GM19099 (cell line): ENCODE results near the gene ARHGAP15.

Source experiments
- POLR2A ChIP-seq: IDR thresholded peaks from 3 replicates; pipeline ENCODE4 v1.6.1; 2011; ENCODE audit warnings: low read depth; ENCODE audit not compliant: insufficient read length; ENCODE audit errors: extremely low read depth

ARHGAP15 gene

DNA sequence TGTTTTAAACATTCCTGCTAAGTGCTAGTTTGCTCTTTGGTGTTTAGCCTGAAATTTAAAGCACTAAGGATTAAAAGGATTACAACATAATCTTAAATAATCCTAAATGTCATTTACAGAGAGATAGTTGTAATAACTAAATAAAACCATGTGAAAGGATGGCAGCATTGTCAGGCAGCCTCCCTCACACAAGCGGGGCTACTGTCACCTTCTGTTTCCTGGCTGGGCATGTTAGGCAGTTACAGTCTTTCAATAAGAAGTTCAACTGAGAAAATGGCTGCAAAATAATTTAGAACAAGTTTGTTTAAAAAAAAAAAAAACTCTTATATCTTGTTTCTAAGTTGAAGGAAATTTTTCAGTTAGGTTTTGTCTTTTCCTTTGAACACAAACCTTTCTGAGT lies 124.9 kb downstream of the ARHGAP15 start:
- no peak for TF ChIP-seq POLR2A

DNA sequence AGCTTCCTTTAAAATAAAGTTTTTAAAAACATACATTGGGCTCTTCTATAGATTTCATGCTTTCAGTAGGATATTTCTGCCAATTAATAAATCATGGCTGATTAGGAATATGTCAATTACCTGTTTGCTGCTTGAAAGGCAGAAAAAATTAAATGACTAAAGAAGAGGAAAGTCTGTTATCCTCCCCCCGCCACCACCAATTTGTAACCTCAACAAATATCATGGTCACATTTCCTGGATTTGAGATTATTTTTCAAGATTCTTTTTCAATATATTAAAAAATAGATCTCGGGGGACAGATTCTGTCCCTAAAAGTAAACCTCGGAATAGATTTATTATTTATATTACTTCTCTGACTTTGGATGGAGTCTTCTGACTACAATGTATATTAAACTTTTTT lies 125.9 kb downstream of the ARHGAP15 start:
- no peak for TF ChIP-seq POLR2A

DNA sequence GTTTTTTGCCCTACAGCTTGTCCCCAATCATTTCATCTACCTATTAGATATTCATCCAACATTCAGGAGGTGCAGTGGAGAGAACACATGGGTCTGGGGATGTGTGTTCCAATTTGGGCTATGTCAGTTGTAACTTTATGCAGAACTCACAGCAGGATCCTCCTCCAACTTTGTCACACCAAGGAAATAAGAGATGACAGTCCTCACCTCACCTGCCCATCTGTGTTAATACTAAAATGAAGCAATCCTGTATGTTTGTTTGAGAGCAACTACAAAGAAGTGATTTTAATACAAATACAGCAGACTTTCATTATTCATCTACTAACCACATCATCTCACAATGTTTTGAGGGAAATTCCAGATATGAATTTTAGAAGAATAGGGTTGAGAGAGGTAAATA lies 126.7 kb downstream of the ARHGAP15 start:
- TF ChIP-seq POLR2A, result no peak

DNA sequence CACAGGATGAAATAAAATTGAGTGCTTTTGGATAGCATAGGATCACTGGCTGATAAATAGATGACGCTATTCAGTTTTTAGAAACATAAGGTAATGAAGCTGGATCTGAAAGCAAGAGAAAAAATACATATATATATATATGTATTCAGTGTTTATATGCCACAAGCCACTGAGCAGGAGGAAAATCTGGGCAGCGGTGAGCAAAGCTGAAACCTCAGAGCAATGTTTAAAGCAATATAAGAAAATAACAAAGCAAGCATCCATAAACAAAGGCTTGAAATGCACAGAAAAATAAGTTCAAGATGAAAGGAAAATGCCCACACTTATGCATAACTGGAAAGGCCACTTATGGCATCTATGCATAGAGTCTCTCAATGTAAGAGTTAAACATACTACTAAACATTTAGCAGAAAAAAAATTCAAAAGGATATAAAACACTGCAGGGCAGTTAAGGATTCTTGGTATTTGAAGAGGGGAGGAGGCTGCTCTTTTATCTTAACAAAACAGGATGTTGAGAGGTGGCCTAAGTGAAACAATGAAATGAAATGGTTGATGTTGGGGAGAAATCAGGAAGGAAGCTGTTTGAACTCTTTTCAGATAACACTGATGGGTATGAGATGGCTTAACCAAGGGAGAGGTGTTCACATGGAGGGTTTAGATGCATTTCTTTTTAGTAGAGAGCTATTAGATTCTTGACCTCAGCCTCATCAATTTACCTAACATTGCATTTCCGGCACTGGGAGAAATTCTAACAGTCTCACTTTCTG lies 129.1 kb downstream of the ARHGAP15 start:
- no peak for TF ChIP-seq POLR2A

DNA sequence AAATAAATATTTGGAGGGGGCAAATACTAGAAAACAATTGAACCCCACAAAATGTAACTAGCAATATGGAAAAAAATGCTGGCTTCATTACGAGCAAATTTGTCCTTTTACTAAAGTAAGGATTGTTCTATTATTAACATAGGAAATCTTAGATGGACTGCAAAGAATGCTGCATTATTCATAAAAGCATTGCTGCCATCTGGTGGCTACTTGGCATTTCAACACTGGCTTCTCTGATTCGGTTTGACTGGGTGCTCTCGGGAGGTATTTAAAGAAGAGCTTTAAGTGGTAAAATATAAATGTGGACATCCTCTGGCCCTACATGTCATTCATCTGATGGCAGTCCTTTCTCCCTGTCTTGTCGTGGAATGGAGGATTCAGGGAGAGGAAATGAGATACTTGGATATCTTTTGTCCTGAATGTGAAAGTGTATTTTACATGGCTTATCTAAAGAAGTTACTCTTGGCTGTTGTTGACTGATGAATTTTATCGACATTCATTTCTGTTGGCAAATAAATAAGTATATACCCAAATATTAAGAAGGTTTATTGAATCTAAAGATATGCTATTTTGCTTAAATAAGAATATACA lies 130.2 kb downstream of the ARHGAP15 start:
- no peak for TF ChIP-seq POLR2A

DNA sequence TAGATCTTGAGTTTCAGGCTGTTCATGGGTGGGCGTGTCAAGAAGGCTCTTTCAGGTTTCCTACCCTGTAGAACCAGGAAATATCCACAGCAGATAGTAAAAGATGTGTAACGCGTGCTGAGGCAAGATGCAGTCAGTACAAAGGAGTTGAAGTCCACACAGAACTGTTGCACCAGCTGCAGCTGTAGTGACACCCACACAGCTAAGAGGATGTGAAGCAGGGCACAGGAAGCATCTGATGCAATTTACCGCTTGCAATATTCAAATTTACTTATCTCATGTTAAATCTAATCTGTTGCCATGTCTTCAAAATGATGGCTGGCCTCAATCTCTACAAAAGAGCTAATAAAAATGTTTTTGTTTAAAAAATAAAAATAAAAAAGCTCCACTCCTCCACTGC lies 132.8 kb downstream of the ARHGAP15 start:
- TF ChIP-seq POLR2A, result no peak

DNA sequence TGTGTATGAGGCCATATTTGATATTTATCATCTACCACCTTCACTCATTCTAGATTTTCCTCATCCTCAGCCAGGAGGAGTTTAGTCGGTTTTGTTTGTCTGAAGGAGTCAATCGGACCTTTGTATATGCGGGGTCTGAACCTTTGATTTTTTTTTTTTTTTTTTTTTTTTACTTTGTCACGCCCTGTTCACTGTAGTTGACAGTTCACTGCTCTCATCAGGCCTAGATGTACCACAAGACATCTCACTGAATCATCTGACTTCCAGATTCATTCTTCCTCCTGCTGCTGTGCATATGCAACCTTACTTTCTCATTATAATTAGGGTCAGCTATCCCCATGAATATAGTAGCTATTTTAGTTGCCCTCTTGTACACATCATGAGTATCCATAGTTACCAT lies 133.2 kb downstream of the ARHGAP15 start:
- TF ChIP-seq POLR2A, result no peak

DNA sequence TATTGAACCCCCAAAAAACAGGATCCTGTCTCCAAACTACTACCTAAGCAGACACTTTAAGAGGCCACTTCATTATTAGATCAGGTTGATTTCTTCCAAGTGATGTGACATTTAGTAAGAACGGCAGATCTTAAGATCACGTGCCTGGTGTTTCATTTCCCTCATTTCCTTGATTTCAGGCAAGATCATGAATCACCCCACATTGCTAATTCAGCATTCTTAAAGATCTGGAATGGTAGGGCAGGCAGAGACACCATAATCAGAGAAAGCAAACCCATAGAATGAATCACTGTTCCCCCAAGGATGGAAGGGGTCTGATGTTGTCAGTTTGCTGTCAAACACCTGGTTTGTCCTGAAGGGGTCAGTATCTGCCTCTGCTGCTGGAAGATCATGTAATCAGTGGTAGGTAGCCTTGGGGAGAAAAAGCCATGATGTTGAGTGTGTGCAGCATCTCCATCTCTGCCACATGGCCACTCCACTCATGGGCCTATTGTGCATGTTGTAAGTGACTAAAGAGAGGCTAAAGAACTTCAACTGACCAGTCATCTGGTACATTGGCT lies 133.9 kb downstream of the ARHGAP15 start:
- TF ChIP-seq POLR2A, result no peak

DNA sequence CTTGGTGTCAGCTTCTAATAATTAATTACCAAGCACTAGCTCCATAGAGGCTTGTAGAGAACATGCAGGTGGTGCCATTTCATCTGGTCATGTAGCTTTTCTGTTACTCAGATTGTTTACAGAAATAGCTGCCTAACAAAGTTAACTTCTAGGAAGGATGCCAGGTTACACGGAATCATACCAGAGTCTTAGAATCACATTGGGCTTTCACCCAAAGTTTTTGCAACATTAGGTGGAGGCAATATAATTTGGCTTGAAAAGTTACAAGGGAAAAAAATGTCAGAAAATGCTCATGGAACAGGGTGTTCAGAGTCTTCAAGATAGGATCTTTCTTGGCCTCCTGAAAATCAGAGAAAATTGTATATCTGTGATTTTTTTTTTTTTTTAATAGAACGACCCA lies 135.6 kb downstream of the ARHGAP15 start:
- no peak for TF ChIP-seq POLR2A

DNA sequence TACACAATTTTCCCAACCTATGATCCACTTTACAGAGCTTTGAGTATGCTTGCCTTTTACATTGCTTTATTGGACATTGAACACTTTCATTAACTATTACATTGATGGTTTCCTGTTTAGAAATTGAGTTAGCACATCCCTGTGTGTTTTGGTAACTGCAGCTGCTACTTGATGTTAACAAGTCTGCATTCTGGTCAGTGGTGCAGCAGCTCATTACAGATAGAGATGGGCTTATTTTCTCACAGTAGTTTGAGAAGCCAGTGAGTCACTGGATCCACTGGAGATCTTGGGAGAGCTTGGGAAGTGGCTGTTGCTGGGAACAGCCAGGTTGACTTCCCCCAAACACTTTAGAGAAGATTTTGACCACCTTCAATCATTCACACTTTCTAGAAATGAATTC lies 150.5 kb downstream of the ARHGAP15 start:
- no peak for TF ChIP-seq POLR2A

DNA sequence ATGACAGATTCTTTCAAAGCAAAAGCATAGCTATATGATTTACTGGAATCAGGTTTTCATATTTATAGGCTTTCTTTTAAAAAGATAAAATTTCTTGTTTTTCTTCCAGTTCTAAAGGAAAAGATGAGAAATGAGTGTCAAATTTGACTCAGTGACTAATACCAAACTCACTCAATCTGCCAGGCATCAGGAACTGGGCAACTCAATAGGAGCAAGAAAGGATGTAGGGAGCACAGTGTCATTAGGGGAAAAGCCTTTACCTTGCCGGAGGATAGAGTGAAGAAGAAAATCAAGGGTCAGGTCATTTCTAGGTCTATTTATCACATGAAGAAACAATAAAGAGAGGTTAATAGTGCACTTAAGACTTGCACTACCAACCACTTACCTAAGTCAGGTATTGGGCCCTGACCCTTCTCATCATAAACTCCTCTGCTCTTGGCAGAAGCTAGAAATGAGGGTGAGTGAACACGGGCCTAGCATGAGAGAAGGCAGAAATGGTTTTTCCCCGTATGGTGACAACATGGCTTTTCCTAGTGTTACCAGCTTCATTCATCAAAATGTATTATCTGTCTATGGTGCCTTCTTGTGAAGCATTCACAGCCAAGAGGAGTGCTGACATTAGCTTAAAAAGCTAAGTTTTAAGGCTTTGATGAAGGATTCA lies 151.0 kb downstream of the ARHGAP15 start:
- TF ChIP-seq POLR2A, result no peak

DNA sequence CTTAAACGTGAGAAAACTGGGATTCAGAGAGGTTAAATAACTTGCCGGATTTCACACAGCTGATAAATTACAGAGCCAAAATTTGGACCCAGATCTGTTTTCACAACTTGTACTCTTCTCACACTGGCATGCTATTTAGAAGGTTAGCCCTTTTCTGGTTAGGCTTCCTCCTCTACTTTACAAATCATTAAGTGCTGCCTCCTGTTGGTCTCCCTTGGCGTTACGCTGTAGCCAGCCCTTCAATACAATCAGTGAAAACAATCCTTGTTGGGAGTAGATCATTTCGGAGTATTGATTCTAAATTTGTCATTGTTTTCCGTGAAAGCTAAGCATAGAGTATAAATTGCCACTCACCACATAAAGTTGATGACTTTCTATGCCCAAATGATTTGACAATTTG lies 153.5 kb downstream of the ARHGAP15 start:
- TF ChIP-seq POLR2A, result no peak

DNA sequence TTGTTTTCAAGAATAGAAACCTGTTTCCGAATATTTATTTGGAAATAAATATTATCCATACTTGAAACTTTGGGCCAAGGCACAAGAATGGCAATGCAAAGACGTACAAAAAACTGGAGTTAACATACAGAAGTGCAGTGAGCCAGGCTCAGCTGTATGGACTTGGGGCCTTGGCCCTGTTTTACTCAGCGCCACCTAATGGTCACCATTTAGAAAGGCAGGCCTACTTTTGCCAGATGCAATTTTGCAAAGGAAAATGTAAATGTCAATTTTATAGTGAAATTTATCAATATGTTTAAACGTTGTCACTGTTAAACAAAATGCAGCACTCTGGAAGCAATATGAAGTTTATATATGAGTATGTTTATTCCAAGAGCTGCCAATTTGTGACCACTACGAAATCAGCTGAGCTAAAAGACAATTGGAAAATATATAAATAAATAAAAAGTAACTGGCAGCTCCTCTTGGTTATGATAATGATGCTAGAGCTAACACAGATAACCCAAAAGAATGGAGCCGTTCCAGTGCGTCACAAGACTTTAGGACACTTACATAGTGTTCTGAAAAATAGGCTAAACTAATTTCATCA lies 155.0 kb downstream of the ARHGAP15 start:
- no peak for TF ChIP-seq POLR2A

DNA sequence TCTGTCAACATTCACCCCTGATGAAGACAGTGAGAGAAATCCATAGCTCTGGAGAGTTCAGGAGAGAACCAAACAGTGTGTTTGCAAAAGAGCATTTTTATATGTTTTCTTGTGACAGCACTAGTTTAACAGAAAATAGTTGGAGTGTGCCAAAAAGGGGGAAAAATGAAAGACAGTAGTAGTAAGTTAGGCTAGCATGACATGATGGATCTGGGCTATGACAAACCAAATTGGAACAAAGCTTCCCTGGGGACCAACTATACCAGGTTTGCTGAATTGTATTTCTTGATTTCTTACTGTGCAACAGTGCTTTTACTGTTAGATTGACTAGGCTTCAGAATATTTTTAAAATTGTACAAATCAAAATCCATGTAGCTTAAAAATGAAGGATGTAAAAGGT lies 159.8 kb downstream of the ARHGAP15 start:
- no peak for TF ChIP-seq POLR2A

DNA sequence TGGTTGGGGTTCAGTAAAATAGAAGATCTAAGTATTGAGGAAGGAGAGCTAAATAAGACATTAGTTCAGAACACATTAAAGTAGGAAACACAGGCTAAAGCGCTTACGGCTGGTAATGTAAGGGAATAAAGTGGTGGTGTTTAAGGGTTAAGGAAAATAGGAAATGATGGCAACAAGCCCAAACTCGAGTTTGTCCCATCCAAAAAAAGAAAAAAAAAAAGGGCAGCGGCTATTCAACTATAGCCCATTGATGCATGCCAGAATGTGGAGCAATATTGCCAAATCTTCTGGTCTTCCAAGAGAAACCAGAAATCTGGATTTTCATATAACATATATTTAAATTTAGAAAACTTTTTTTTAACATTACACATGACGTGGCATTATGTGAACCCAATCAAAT lies 161.0 kb downstream of the ARHGAP15 start:
- TF ChIP-seq POLR2A, result no peak
